Esophagus mucosa (tissue), 1 donor: ENCODE results near the gene SYNJ2. TPM values are rescaled to one million over a fixed set of nuclear protein-coding genes. Genes with fewer than 3 reads are reported as not detected.
"Not testable (repeated sequence)": the region's sequence is repeated elsewhere in the genome, so short reads cannot be mapped to it uniquely, and the experiment has no call there.

Source experiments
- ATAC-seq: fragments of 200-7000 bp; cut with Tn5 transposase; one replicate; pipeline ENCODE4 v1.9.1; 2020
- total RNA-seq: library from RNA; stranded (reverse); gene quantifications from one replicate; pipeline ENCODE4 v1.2.4, GENCODE V29; 2023
- donor health status: DM: yes; HTN: yes; CAD: no.

The SYNJ2 gene
- total RNA-seq, 1 donor from 2014 or later, result 12.9 TPM

- ATAC-seq, result peak; percentile 73
These were observed 27.2 kb upstream of the SYNJ2 start for GRCh38 chr6:157954150-157955117.

DNA sequence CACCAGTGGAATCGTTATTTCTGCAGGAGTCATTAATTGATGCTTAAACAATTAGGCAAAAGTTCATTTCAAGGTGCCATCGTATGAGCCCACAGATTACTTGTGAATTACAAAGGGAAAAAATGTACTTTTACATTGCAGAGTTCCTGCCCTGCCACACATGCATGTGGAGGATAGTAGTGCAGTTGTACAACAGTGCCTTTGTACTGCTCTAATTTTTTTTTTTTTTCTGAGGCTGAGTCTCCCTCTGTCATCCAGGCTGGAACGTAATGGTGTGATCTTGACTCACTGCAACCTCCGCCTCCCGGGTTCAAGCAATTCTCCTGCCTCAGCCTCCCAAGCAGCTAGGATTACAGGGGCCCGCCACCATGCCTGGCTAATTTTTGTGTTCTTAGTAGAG is 26.0 kb upstream of the SYNJ2 start:
- ATAC-seq, result no peak

DNA sequence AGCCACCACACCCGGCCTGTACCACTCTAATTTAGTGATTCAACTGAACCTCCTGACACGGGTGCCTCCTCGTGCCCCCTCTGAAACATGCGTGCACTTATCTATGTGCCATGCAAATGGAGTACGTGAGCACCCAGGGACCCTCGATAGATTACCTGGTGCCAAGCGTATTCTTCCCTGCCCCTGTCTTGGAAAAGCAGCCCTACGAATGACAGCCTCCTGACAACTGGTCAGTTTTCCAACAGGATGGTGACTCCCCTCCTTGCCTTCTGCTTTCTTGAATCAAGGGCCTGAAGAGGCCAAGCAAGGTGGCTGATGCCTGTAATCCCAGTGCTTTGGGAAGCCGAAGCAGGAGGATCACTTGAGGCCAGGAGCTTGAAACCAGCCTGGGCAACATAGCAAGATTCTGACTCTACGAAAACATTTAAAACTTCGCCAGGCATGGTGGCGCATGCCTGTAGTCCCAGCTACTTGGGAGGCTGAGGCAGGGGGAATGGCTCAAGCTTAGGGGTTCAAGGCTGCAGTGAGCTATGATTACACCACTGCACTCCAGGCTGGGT is 25.4 kb upstream of the SYNJ2 start:
- ATAC-seq, result no peak

GRCh38 chr6:157959451-157960227 is 22.0 kb upstream of the SYNJ2 start:
- no peak for ATAC-seq

DNA sequence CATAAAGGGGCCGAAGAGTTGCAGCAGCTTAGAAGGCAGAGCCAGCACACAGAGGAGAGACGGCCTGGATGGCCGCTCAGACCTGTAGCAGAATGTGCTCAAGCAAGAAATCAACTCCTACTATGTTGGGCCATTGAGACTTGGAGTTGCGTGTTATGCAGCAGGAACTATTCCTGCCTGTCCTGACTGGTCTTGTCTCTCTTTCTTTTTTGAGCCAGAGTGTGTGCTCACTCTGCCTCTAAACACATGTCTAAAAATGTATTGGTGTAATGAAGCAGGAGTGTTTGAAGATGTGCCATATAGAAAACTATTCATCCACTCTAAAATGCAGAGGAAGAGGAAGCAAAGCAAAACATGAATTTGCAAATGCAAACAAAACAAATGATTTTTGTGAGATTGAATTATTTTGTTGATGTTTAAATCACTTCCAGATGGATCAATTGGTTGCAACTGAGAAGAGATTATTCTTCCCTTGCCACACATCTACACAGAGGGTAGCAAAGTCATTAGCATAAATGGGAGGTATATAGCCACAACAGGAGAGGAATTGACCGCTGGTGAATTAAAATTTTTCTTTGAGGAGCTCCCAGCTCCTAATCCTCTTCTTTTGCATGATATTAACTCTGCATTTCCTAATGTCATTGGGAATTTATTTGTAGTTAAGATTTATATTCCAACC is 20.4 kb upstream of the SYNJ2 start:
- peak; percentile 65 for ATAC-seq

GRCh38 chr6:157961832-157962575 is 19.7 kb upstream of the SYNJ2 start:
- peak; percentile 46 for ATAC-seq

DNA sequence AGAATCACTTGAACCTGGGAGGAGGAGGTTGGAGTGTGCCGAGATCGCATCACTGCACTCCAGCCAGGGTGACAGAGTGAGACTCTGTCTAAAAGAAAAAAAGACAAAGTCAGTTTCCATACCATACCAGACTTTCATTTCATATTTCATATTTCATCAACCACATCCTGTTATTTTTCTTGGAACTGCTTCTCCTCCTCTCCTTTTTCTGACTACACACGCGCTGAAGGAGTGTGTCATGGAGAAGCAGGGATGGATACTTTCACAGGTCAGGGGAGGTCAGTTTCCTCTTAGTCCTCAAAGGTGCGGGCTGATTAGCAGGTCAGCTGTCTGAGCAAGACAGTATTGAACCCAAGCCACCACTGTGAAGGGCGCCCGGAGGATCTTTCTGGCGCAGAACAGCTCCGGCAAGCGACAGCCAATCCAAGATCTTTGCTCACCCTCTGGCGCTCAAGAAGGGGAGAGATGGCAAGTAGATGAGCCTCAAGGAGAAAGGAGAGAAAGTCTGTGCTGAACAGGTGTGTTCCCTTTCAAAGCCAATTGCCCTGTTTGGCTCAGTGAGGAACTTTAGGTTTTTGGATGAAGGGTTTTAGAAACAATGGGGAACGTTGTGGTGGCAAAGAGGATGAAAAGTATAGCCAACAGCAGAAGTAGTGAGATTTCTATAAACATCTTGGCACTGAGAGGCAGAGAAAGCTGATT is 18.9 kb upstream of the SYNJ2 start:
- no peak for ATAC-seq

GRCh38 chr6:157964100-157964499 is 17.6 kb upstream of the SYNJ2 start:
- peak; percentile 49 for ATAC-seq

GRCh38 chr6:157965387-157965786 is 16.3 kb upstream of the SYNJ2 start:
- no peak for ATAC-seq

DNA sequence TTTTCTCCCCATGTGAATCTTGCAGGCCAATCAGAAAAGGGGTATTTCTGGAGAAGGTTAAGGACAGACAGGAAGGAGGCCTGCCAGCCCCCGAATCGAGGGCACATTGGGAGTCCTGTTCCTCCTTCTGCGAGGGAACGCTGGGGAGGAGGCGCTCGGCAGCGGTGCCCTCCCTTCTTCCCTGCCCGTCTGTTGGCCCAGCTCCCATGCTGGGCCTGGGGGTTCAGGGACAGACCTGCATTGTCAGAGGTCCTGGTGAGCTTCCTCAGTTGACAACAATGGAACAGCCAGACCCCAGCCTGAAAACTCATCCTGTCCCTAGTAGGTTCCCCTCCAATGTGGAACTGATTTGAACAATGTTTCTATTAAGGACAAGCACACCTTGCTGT is 15.1 kb upstream of the SYNJ2 start:
- ATAC-seq, result no peak

- peak; percentile 7 for ATAC-seq
These were observed 14.6 kb upstream of the SYNJ2 start for GRCh38 chr6:157967020-157967419.

DNA sequence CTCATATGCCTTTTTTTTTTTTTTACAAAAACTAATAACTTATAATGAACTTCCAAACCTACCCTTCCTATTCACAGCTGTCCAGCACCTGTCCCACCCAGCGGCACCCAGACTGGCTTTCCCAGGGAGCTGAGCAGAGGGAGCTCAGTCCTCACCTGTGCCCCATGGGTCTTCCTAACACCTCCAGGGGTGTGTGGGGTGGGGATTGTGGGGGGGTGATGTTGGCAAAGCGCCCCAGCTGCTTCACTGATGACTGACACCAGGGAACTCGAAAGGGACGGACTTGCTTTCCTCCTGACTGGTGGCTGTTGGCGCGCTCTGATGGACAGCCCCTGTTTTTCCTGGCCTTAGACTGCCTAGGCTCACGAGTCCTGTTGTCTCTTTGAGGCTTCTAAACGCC is 14.2 kb upstream of the SYNJ2 start:
- ATAC-seq, result no peak

GRCh38 chr6:157972177-157972576 is 9.5 kb upstream of the SYNJ2 start:
- not testable (repeated sequence) for ATAC-seq

GRCh38 chr6:157974341-157974894 is 7.2 kb upstream of the SYNJ2 start:
- no peak for ATAC-seq

GRCh38 chr6:157974967-157975366 is 6.7 kb upstream of the SYNJ2 start:
- no peak for ATAC-seq

GRCh38 chr6:157975456-157975855 is 6.2 kb upstream of the SYNJ2 start:
- no peak for ATAC-seq

- ATAC-seq, result no peak
These were observed 5.1 kb upstream of the SYNJ2 start for GRCh38 chr6:157976345-157977175.

DNA sequence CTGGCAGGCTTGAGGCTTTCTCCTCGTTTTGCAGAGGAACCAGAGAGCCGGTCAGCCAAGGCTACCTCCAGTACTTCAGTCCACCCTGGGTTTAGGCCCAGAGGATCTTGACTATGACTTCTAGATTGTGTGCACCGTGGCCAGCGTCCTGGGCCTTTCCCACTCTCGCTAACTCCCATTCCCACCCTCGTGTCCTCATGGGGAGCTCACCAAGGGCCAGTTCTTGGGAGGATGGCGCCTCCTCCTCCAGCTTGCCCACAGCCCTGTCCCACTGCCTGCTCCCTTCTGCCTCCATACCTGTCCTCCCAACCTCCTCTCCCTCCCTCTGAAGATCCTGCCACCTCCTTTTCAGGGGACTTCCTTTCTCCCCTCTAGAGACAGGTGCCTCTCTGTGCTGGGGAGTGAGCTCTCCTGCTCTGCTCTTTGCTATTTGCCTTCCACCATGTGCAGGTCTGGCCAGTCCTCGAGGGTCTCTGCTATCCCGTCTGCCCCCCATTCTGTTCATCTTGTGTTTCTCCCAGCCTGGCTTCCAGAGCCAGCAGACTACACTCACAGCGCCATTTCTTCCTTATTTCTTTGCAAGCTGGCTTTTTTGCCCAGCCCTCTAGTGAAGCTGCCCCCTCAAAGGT is 4.4 kb upstream of the SYNJ2 start:
- no peak for ATAC-seq

- no peak for ATAC-seq
These were observed 3.5 kb upstream of the SYNJ2 start for GRCh38 chr6:157978021-157978783.
